ENCODE results near the gene PPP1R15A. TPM values are rescaled to one million over a fixed set of nuclear protein-coding genes. Genes with fewer than 3 reads are reported as not detected.
A peak's percentile ranks its signal among the peaks of the same experiment; 100 is the strongest.

PPP1R15A gene
- total and polyA plus RNA-seq, 2 of the 8 experiments (the other 6 are each of a cell fraction or from before 2014, with no cell fraction given), result 4.1 to 14.0 TPM

- TF ChIP-seq SP4 (IDR thresholded peaks at IDR 0.05; ENCODE audit: low read length), result no peak
- TF ChIP-seq BRCA1 (IDR thresholded peaks at IDR 0.05; ENCODE audit: low read depth, low read length), result no peak
- no peak for TF ChIP-seq JUN (IDR thresholded peaks at IDR 0.05; ENCODE audit: low read depth, low read length)
- no peak for TF ChIP-seq SP2 (IDR thresholded peaks at IDR 0.05; ENCODE audit: low read length)
- peak; percentile 13; the same call in 1 of the 2 replicates for TF ChIP-seq YY1 (IDR thresholded peaks at IDR 0.05; ENCODE audit: low read depth, low read length)
- TF ChIP-seq SIRT6 (IDR thresholded peaks at IDR 0.05; ENCODE audit: low read length), result no peak
- no peak for TF ChIP-seq BCL11A (IDR thresholded peaks at IDR 0.05; ENCODE audit: low read depth in 2 of 2, low read length in 2 of 2)
- peak; percentile 84 to 98 (median 93) for TF ChIP-seq CTCF (IDR thresholded peaks at IDR 0.05; ENCODE audit: control extremely low read depth in 1 of 3, insufficient read depth in 1 of 3, low read depth in 1 of 3, low read length in 3 of 3)
- TF ChIP-seq SRF (IDR thresholded peaks at IDR 0.05; ENCODE audit: low read depth, low read length), result no peak
- no peak for TF ChIP-seq NANOG (IDR thresholded peaks at IDR 0.05; ENCODE audit: insufficient read depth, low read depth, low read length, poor library complexity, severe bottlenecking)
- no peak for TF ChIP-seq POLR2AphosphoS5 (IDR thresholded peaks at IDR 0.05; ENCODE audit: low read depth, low read length)
- 0 out of 2 replicates have a peak, but pooled peaks have one; percentile 47 for TF ChIP-seq RXRA (IDR thresholded peaks at IDR 0.05; ENCODE audit: insufficient read depth, low read depth, low read length)
- TF ChIP-seq JUND (IDR thresholded peaks at IDR 0.05; ENCODE audit: low read length), result no peak; the same call in 1 of the 2 replicates
- peak; percentile 85 to 91 for TF ChIP-seq RAD21 (IDR thresholded peaks at IDR 0.05 in 1 of 2, conservative IDR thresholded peaks at IDR 0.05 in 1 of 2; ENCODE audit: low read depth in 2 of 2, low read length in 2 of 2)
- TF ChIP-seq PHF8 (conservative IDR thresholded peaks at IDR 0.05; ENCODE audit: low read depth, low read length), result no peak
- no peak for TF ChIP-seq NRF1 (IDR thresholded peaks at IDR 0.05; ENCODE audit: low read depth, low read length)
- no peak for TF ChIP-seq ASH2L (IDR thresholded peaks at IDR 0.05; ENCODE audit: low read length)
- TF ChIP-seq MAFK (IDR thresholded peaks at IDR 0.05; ENCODE audit: low read depth, low read length), result no peak
- no peak for TF ChIP-seq CHD2 (IDR thresholded peaks at IDR 0.05; ENCODE audit: low read length)
- TF ChIP-seq GABPA (IDR thresholded peaks at IDR 0.05; ENCODE audit: borderline replicate concordance, insufficient read depth, low read length), result no peak
- peak; percentile 46 for TF ChIP-seq MAX (IDR thresholded peaks at IDR 0.05)
- TF ChIP-seq KDM5A (IDR thresholded peaks at IDR 0.05; ENCODE audit: low read length), result no peak
- no peak for TF ChIP-seq POU5F1 (IDR thresholded peaks at IDR 0.05; ENCODE audit: low read depth, low read length)
Observed at GRCh38 chr19:48835734-48836088, 36.5 kb upstream of the PPP1R15A start (continued).

Data from H1 (cell line).